K562 (cell line): ENCODE measurements around the gene CIAPIN1. TPM values are rescaled to one million over a fixed set of nuclear protein-coding genes. Genes with fewer than 3 reads are reported as not detected.

ENCODE experiments used
- ATAC-seq: fragments of 200-7000 bp; cut with Tn5 transposase; 3 replicates; pipeline ENCODE4 v1.9.1; 2020; ENCODE audit warnings: moderate library complexity
- BruUV-seq: library from RNA; stranded (reverse); fragments of 400-500 nt; replicated peaks from 2 replicates; lab custom pipeline; 2021; lab: Mats Ljungman, UMichigan
- CTCF ChIA-PET: fragments of 300-600 bp; formaldehyde crosslinking; extraction: SDS; loops from one replicate; lab custom pipeline; 2021; ENCODE audit warnings: low intra/inter-chr PET ratio; lab: Yijun Ruan, JAX
- POLR2A ChIA-PET: fragments of 300-600, 350-650 bp; sonication (Branson Sonifier 250); formaldehyde crosslinking; extraction: SDS; loops from one replicate; lab custom pipeline; 2021; ENCODE audit warnings: antibody characterized with exemption, inconsistent platforms; lab: Yijun Ruan, JAX
- DNase-seq, 4 experiments: peaks; one replicate each; pipeline versions ENCODE4 v3.0.0 to v3.0.0-alpha.2; 2011 to 2018; ENCODE audit warnings: low spot score in 3 of 4, mixed read lengths in 3 of 4; ENCODE audit errors: extremely low read depth in 1 of 4
- FAIRE-seq: peaks from 2 replicates; lab custom pipeline; 2011; peaks lifted over from hg19 to GRCh38; lab: Jason Lieb, UNC
- H2AFZ ChIP-seq: 2 replicates; pipeline ENCODE4 v1.6.0; 2011; ENCODE audit warnings: low read depth, low read length, control low read depth, inconsistent platforms
- H3K27ac ChIP-seq: fragments of 200-600 bp; 3 replicates; pipeline ENCODE4 v1.8.0; 2011; ENCODE audit warnings: low read depth, mild to moderate bottlenecking, control low read depth, inconsistent platforms, low read length, moderate library complexity, mixed read lengths; ENCODE audit errors: extremely low read depth
- H3K27me3 ChIP-seq, 2 experiments: fragments of 300-600 bp in 1 of 2; 2 replicates in 1 of 2; 3 replicates in 1 of 2; pipeline versions ENCODE4 v1.6.0 to v1.8.0; 2011; ENCODE audit warnings: inconsistent platforms in 2 of 2, low read length in 2 of 2, mild to moderate bottlenecking in 1 of 2, mixed read lengths in 1 of 2, moderate library complexity in 1 of 2; ENCODE audit not compliant: control insufficient read depth in 2 of 2, insufficient read depth in 2 of 2
- H3K36me3 ChIP-seq: fragments of 300-600 bp; 3 replicates; pipeline ENCODE4 v1.8.0; 2011; ENCODE audit warnings: mild to moderate bottlenecking, low read length, inconsistent platforms; ENCODE audit not compliant: control insufficient read depth, insufficient read depth
- H3K4me1 ChIP-seq, 2 experiments: fragments of 200-600 bp in 1 of 2; replicated peaks in 1 of 2; 2 replicates in 1 of 2; 3 replicates in 1 of 2; pipeline versions ENCODE4 v1.5.1 to v1.8.0; 2011; ENCODE audit warnings: inconsistent platforms in 2 of 2, low read length in 2 of 2, mild to moderate bottlenecking in 1 of 2, mixed read lengths in 1 of 2, moderate library complexity in 1 of 2; ENCODE audit not compliant: control insufficient read depth in 2 of 2, insufficient read depth in 2 of 2
- H3K4me2 ChIP-seq: 2 replicates; pipeline ENCODE4 v1.6.1; 2011; ENCODE audit warnings: low read length, control low read depth, inconsistent platforms, mixed read lengths; ENCODE audit not compliant: insufficient read depth
- H3K4me3 ChIP-seq: fragments of 200-600 bp; sonication (generic), shearing (Covaris generic); 2 replicates; pipeline ENCODE4 v1.5.1; 2016; ENCODE audit warnings: control low read depth, inconsistent platforms
- H3K79me2 ChIP-seq: fragments of 200-600 bp; 3 replicates; pipeline ENCODE4 v1.8.0; 2011; ENCODE audit warnings: low read length, inconsistent platforms; ENCODE audit not compliant: control insufficient read depth, insufficient read depth
- H3K9ac ChIP-seq, 2 experiments: 2 replicates each; pipeline versions ENCODE4 v1.6.0 to v1.6.1; 2011; ENCODE audit warnings: low read depth in 2 of 2, low read length in 2 of 2, control low read depth in 1 of 2, inconsistent platforms in 1 of 2, mild to moderate bottlenecking in 1 of 2, mixed read lengths in 1 of 2; ENCODE audit not compliant: insufficient read depth in 1 of 2
- H3K9me1 ChIP-seq: one replicate; pipeline ENCODE4 v1.6.0; 2011; ENCODE audit warnings: inconsistent platforms, mild to moderate bottlenecking, low read length, moderate library complexity; ENCODE audit not compliant: control insufficient read depth, insufficient read depth
- H3K9me3 ChIP-seq: replicated peaks from 2 replicates; pipeline ENCODE4 v1.5.1; 2011; ENCODE audit warnings: low read depth, low read length, inconsistent platforms; ENCODE audit not compliant: control insufficient read depth, insufficient read depth
- H4K20me1 ChIP-seq: replicated peaks from 2 replicates; pipeline ENCODE4 v1.6.1; 2011; ENCODE audit warnings: low read length, inconsistent platforms, mixed read lengths; ENCODE audit not compliant: control insufficient read depth, insufficient read depth
- E4F1 ChIP-seq: fragments of 250-450 bp; sonication (Bioruptor Pico); IDR thresholded peaks from 2 replicates; pipeline ENCODE4 v1.5.0; 2021; ENCODE audit warnings: mild to moderate bottlenecking, borderline replicate concordance
- HDGF ChIP-seq: fragments of 450-650 bp; IDR thresholded peaks from 2 replicates; pipeline ENCODE4 v1.6.1; 2016
- NCOR1 ChIP-seq: fragments of 450-650 bp; IDR thresholded peaks from 2 replicates; pipeline ENCODE4 v1.6.1; 2016; ENCODE audit warnings: mild to moderate bottlenecking, moderate library complexity
- RBM39 ChIP-seq: fragments of 200-400 bp; formaldehyde crosslinking; optimal IDR thresholded peaks from 2 replicates; pipeline ENCODE3; 2018; ENCODE audit warnings: low read depth, low read length
- SMAD2 ChIP-seq: fragments of 150-350 bp; IDR thresholded peaks from 2 replicates; pipeline ENCODE4 v1.6.1; 2014; ENCODE audit warnings: low read depth, mild to moderate bottlenecking, low read length
- ZKSCAN1 ChIP-seq: fragments of 150-350 bp; IDR thresholded peaks from 2 replicates; pipeline ENCODE4 v1.6.1; 2016; ENCODE audit warnings: low read depth, low read length
- ZNF780A ChIP-seq: fragments of 250-450 bp; sonication (Bioruptor Pico); IDR thresholded peaks from 2 replicates; pipeline ENCODE4 v1.5.0; 2021; ENCODE audit warnings: mild to moderate bottlenecking
- WGBS: fragments of 100-300 bp; shearing (Covaris generic); methylation state at CpG from one replicate; pipeline ENCODE4 v1.1.6; 2016; ENCODE audit warnings: low coverage, mixed read lengths; ENCODE audit not compliant: insufficient coverage; ENCODE audit errors: missing lambda C conversion rate; 5-methylcytosine and 5-hydroxymethylcytosine counted together
- in situ Hi-C: fragments of 300-500 bp; cut with MboI; formaldehyde crosslinking; loops from 4 replicates; pipeline ENCODE4 v1.15.0; 2018; ENCODE audit warnings: inconsistent platforms, mixed read lengths
- intact Hi-C: fragments of 100-400 bp; cut with micrococcal nuclease; formaldehyde crosslinking; loops from 2 replicates; pipeline ENCODE4 v1.14.2; 2022
- polyA plus RNA-seq, 8 experiments: library from polyadenylated mRNA; depleted of rRNA in 4 of 8; stranded (reverse) in 5 of 8; unstranded in 3 of 8; fragments of >200 nt; fragmentation: Nextera tagmentation in 2 of 8; fragmentation: Illumina TruSeq in 1 of 8; extraction: Ambion mirVana in 2 of 8; extraction: Trizol in 1 of 8; gene quantifications; 2 replicates each; pipeline versions ENCODE4 v1.2.1 to v1.2.3, GENCODE V29; 2011 to 2014; ENCODE audit warnings: inconsistent platforms in 1 of 8, missing spikeins in 1 of 8
- total RNA-seq, 7 experiments: library from RNA; depleted of rRNA in 6 of 7; stranded (reverse); fragments of >200 nt in 6 of 7; fragmentation: Illumina TruSeq in 2 of 7; extraction: Trizol in 2 of 7; gene quantifications; 2 replicates each; pipeline versions ENCODE4 v1.2.1 to v1.2.3, GENCODE V29; 2011 to 2021; ENCODE audit warnings: low replicate concordance in 1 of 7

CIAPIN1 gene
- total and polyA plus RNA-seq, 9 of the 15 experiments (the other 6 are each of a cell fraction or from before 2014, with no cell fraction given) = 71.8 to 263 (median 95.7) TPM

- intact Hi-C loops = no loop called here
- no peak overlapping the region for H2AFZ ChIP-seq
- no peak overlapping the region; a peak in 1 of 4 replicates for H3K9ac ChIP-seq
- in situ Hi-C loops = no loop called here
- peaks cover 26% of the 10 kb centered on the region; the same call in 2 of the 3 replicates for H3K36me3 ChIP-seq
- no TSS peak for BruUV-seq
- no CpG with 5 or more reads among the region's 2 CpGs for WGBS
- no peaks in the 10 kb centered on the region for H3K9me1 ChIP-seq
- peaks cover 5% of the 10 kb centered on the region for H3K9me3 ChIP-seq
- TF ChIP-seq RBM39 (no peak), ZKSCAN1 (peak; percentile 69; the same call in 1 of the 2 replicates), ZNF780A (no peak)
- peaks cover 76% of the 10 kb centered on the region for H3K79me2 ChIP-seq
- no peaks in the 10 kb centered on the region for H3K27me3 ChIP-seq
- ChIA-PET POLR2A (no interaction called here), CTCF (no interaction called here)
- FAIRE-seq = no peak
- H3K4me3 ChIP-seq = no peak overlapping the region
- ATAC-seq = no peak
- no peak overlapping the region for H3K27ac ChIP-seq
- DNase-seq = no peak
- H3K4me1 ChIP-seq = peaks cover 11 to 15% of the 10 kb centered on the region in 2 experiments; a peak in 3 of 5 replicates
- H4K20me1 ChIP-seq = no peaks in the 10 kb centered on the region
- no peak overlapping the region for H3K4me2 ChIP-seq
Measured at GRCh38 chr16:57445510-57445909, 1.7 kb downstream of the CIAPIN1 start.

- Histone ChIP-seq H3K9me1 (no peaks in the 10 kb centered on the region), H2AFZ (no peak overlapping the region), H3K9ac (no peak overlapping the region), H3K36me3 (peaks cover 32% of the 10 kb centered on the region; the same call in 2 of the 3 replicates), H3K4me1 (peaks cover 11 to 15% of the 10 kb centered on the region in 2 experiments; a peak in 3 of 5 replicates), H3K27me3 (no peaks in the 10 kb centered on the region), H3K27ac (no peak overlapping the region), H3K9me3 (peaks cover 6% of the 10 kb centered on the region), H3K4me3 (no peak overlapping the region), H3K79me2 (peaks cover 73% of the 10 kb centered on the region), H3K4me2 (no peak overlapping the region), H4K20me1 (no peaks in the 10 kb centered on the region)
- ChIA-PET POLR2A (no interaction called here), CTCF (no interaction called here)
- 74% methylated on average over 3 of the region's 3 CpGs for WGBS
- no peak for FAIRE-seq
- in situ Hi-C loops = no loop called here
- no peak for ATAC-seq
- intact Hi-C loops = no loop called here
- DNase-seq = no peak
- no TSS peak for BruUV-seq
- no peak for TF ChIP-seq SMAD2
- TF ChIP-seq E4F1 = no peak
- TF ChIP-seq HDGF = no peak
- no peak for TF ChIP-seq NCOR1
Measured at GRCh38 chr16:57444711-57445110, 2.5 kb downstream of the CIAPIN1 start.
